GM19099 (cell line): ENCODE results near the gene C12orf43.

Experiments
- POLR2A ChIP-seq: IDR thresholded peaks from 3 replicates; pipeline ENCODE4 v1.6.1; 2011; ENCODE audit warnings: low read depth; ENCODE audit not compliant: insufficient read length; ENCODE audit errors: extremely low read depth

Gene C12orf43

DNA sequence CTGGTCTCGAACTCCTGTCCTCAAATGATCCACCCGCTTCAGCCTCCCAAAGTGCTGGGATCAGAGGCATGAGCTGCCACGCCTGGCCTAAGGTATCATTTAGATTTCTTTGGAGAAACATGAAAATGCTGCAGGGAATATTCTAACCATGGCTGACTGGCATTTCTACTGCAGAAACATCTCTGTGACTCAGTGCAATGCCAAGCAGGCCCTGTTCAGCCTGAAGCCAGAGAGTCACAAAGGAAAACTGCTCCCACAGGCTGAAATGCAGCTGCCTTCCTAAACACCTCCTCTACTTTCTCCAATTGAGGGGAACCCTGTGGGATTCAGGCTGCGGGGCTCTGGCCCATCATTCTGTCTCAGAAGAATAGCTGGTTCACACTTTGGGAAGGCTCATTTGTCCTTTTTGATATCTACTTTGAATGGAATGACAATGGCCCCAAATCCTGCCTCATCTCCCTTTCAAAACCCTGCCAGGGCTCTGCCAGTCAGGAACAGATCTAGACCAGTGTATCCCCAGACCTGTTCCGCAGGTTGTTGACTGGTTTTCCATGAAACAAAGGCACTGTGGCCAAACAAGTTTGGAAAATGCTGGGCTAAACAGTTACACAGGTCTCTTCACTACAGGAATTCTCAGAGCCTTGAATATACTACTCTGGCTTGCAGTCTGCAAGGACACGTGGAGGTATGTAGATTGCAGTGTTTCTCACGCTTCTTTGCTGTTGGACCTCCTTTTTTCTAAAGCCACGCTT is 7.8 kb downstream of the C12orf43 start:
- TF ChIP-seq POLR2A, result no peak

DNA sequence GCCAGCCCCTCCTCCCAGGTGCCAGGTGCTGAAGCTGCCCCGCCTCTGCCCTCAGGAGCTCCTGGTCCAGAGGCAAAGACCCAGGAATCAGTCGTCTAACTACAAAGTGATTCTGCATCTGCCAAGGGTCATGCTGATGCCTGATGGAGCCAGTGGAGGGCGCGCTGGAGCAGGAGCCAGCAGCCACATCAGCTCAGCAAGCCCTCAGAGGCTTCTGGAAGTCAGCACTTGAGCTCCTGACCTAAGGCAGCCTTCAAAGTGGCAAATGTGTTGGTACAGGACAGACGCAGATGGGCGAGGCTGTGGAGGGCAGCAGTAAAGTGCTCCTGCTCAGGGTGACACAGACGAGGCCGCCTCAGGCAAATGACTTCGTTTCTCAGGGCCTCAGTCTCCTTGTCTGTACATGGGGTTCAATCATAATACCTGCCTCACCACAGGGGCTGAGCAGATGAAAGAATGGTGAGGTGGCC is 10.9 kb downstream of the C12orf43 start:
- no peak for TF ChIP-seq POLR2A

DNA sequence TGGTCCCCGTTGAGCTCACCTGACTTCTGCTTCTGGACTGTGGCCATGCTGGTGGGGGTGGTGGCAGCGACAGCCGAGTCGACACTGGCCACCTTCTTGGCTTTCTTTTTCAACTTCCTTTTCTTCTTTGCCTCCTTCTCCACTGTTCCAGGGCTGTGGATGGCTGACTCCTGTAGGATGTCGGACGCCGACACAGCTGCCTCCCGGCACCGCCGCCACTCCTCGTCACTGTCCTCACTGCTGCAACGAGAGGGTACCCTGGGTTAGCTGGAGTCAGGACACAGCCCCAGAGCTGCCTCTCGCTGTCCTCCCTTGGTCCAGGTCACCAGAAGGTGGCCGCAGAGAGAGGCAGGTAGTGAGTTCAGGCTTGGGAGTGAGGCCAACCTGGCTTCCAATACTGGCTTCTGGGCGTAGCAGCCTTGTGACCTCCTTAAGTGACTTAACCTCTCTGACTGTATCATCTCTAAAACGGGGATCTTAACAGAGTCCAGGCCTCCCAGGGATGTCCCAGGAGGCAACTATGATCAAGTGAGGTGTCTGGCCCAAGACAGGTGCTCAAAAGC is 12.0 kb downstream of the C12orf43 start:
- no peak for TF ChIP-seq POLR2A

DNA sequence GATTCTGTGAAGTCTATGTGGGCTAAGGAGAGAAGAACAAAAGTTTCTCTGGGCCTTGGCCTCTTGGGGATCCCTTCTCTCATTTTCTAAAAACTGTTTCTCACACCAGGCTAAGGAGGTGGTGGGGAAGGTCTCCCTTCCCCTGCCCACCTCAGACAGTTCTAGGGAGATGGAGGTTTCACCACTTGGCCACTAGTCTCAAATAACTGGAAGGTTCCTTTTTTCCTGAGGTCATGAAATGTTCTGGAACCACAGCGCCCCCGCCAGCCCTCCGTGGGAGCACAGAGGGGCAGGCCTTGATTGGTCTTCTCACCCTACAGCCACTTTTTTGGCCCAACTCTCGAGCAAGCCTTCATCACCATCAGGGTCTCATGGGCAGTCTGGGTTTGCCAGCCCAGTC is 12.6 kb downstream of the C12orf43 start:
- TF ChIP-seq POLR2A, result no peak

DNA sequence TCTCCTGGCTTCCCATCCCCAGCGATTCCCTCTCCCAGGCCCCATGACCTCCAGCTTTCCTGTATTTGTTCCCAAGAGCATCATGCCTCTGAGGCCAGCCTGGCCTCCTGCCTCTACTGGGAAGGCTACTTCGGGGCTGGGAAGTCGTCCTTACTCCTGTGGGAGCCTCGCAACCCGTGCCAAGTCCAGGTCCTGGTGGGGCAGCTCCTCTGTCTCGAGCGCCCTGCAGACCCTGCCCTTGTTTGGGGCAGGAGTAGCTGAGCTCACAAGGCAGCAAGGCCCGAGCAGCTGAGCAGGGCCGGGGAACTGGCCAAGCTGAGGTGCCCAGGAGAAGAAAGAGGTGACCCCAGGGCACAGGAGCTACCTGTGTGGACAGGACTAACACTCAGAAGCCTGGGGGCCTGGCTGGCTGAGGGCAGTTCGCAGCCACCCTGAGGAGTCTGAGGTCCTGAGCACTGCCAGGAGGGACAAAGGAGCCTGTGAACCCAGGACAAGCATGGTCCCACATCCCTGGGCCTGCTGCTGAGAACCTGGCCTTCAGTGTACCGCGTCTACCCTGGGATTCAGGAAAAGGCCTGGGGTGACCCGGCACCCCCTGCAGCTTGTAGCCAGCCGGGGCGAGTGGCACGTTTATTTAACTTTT is 14.3 kb downstream of the C12orf43 start:
- no peak for TF ChIP-seq POLR2A

DNA sequence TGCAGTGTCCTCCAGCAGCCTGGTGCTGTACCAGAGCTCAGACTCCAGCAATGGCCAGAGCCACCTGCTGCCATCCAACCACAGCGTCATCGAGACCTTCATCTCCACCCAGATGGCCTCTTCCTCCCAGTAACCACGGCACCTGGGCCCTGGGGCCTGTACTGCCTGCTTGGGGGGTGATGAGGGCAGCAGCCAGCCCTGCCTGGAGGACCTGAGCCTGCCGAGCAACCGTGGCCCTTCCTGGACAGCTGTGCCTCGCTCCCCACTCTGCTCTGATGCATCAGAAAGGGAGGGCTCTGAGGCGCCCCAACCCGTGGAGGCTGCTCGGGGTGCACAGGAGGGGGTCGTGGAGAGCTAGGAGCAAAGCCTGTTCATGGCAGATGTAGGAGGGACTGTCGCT is 15.2 kb downstream of the C12orf43 start:
- TF ChIP-seq POLR2A, result no peak

DNA sequence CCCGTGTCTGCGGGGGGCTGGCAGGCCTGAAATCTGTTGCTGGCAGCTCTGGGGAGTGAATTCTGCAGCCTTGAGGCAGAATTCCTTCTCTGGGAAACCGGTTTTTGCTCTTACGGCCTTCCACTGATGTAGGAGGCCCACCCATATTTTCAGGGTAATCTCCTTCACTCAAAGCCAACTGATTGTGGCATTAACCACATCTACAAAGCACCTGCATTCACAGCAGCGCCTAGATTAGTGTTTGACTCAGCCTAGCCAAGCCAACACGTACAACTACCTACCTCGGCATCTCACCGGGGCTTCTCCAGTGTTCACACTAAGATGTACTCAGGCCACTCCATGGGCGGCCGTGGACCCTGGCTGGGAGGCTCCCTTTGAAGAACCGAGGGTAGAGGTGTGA is 15.8 kb downstream of the C12orf43 start:
- no peak for TF ChIP-seq POLR2A

DNA sequence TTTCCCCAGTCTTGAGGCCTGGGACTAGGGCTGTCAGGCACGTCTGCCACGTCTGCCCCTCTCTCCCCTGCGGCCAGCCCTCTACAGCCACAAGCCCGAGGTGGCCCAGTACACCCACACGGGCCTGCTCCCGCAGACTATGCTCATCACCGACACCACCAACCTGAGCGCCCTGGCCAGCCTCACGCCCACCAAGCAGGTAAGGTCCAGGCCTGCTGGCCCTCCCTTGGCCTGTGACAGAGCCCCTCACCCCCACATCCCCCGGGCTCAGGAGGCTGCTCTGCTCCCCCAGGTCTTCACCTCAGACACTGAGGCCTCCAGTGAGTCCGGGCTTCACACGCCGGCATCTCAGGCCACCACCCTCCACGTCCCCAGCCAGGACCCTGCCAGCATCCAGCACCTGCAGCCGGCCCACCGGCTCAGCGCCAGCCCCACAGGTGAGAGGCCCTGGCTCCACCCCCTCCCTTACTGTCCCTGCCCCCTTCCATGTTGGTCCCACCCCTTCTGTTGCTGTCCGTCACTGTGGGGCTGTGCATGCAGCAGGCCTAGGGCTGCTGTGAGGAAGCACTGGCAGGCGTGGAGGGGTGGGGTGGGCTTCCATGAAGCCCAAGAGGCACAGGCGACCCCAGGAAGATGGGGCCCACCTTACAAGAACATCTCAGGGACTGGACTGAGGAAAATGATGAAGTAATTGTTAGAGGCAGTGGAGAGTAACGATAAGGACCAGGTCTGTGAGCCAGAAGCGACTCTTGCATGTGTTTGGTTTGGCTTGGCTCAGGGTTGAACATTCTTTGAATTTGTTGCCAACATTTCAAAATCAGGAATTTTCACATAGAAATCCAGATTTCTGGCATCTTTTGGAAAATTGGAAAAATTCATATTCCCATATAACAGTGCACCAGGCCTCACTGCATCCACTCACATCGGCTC is 16.8 kb downstream of the C12orf43 start:
- TF ChIP-seq POLR2A, result no peak

DNA sequence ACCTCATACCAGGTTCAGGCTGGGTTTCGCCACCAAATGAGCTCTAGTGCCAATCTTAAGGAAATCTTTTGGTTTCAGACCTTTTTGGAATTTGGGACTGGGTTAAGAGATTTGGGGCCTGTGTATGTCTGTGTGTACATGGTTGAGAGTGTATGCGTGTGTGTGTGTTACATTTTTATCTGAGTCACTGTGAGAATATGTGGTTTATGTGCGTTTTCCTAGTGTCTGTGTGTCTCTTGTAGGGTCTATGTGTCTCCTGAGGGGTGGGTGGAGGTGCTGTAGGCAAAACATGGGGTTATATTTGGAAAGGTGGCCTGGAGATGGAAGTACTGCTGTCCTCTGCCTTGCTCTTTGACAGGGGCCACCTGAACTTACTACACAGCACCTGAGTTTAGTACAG is 17.9 kb downstream of the C12orf43 start:
- no peak for TF ChIP-seq POLR2A

DNA sequence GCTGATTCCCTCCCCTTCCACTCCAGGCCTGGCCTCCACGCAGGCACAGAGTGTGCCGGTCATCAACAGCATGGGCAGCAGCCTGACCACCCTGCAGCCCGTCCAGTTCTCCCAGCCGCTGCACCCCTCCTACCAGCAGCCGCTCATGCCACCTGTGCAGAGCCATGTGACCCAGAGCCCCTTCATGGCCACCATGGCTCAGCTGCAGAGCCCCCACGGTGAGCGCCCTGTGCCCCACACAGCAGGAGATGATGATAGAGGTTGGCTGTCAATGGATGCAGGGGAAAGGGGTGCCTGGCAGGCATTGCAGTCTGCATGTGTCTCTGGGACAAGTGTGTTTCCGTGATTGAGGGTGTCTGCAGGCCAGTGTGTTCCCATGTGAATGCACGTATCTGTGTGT is 18.8 kb downstream of the C12orf43 start:
- TF ChIP-seq POLR2A, result no peak

DNA sequence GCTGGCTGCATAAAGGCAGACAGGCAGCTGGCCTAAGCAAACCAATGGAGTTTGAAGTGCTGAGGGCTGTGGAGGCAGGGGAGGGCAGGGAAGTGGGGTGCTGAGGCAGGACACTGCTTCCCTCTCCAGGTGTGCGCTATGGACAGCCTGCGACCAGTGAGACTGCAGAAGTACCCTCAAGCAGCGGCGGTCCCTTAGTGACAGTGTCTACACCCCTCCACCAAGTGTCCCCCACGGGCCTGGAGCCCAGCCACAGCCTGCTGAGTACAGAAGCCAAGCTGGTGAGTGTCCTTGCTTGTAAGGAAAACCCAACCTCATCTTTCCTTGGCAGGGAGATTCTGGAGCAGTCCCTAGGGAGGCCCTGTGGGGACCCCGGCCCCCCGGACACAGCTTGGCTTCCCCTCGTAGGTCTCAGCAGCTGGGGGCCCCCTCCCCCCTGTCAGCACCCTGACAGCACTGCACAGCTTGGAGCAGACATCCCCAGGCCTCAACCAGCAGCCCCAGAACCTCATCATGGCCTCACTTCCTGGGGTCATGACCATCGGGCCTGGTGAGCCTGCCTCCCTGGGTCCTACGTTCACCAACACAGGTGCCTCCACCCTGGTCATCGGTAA is 20.0 kb downstream of the C12orf43 start:
- no peak for TF ChIP-seq POLR2A

DNA sequence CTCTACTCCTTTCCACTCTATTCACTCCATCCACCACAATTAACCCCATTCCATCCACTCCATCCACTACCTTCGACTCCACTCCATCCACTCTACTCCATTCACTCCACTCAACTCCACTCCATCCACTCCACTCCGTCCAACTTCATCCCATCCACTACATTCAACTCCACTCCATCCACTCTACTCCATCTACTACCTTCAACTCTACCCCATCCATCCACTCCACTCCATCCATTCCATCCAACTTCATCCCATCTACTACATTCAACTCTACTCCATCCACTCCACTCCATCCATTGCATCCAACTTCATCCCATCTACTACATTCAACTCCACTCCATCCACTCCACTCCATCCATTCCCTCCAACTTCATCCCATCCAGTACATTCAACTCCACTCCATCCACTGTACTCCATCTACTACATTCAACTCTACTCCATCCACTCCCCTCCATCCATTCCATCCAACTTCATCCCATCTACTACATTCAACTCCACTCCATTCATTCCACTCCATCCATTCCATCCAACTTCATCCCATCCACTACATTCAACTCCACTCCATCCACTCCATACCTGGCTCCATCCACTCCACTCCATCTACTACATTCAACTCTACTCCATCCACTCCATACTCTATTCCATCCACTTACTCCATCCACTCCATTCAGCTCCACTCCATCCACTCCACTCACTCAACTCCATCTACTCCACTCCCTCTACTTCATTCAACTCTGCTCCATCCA is 21.5 kb downstream of the C12orf43 start:
- TF ChIP-seq POLR2A, result no peak

DNA sequence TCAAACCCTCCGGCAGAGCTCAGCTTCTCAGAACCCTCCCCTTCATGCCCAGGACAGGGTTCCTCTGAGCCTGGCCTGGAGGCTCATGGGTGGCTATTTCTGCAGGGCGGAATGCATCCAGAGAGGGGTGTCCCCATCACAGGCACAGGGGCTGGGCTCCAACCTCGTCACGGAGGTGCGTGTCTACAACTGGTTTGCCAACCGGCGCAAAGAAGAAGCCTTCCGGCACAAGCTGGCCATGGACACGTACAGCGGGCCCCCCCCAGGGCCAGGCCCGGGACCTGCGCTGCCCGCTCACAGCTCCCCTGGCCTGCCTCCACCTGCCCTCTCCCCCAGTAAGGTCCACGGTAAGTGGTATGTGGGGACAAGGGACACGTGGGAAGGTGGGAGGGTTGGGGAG is 22.2 kb downstream of the C12orf43 start:
- TF ChIP-seq POLR2A, result no peak

DNA sequence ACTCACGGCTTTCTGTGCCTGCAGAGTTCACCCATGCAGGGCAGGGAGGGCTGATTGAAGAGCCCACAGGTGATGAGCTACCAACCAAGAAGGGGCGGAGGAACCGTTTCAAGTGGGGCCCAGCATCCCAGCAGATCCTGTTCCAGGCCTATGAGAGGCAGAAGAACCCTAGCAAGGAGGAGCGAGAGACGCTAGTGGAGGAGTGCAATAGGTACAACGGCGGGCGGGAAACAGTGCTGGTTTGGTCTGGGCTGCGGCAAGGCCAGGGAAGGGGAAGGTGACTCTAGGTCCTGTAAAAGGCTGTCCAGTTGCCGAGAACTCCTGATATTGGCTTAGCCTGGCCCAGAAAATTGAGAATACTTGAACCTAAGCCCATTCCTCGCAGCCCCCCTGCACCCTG is 22.8 kb downstream of the C12orf43 start:
- TF ChIP-seq POLR2A, result no peak
